CD4-positive, alpha-beta memory T cell (primary cell): ENCODE data around the gene TARS2. TPM values are rescaled to one million over a fixed set of nuclear protein-coding genes. Genes with fewer than 3 reads are reported as not detected.

Experiments
- CTCF ChIA-PET: fragments of 350-600 bp; sonication (Branson Sonifier 250); formaldehyde crosslinking; loops from one replicate; lab custom pipeline; 2021; ENCODE audit warnings: inconsistent platforms; ENCODE audit not compliant: partially characterized antibody; lab: Charles Lee
- POLR2A ChIA-PET: fragments of 350-600 bp; sonication (Branson Sonifier 250); formaldehyde crosslinking; loops from one replicate; lab custom pipeline; 2021; ENCODE audit not compliant: partially characterized antibody; lab: Charles Lee
- DNase-seq, 5 donors: peaks; one replicate each; pipeline versions ENCODE4 v3.0.0 to v3.0.0-alpha.2; 2020 to 2022; ENCODE audit warnings: mixed read lengths in 1 of 5
- H3K27ac ChIP-seq: one replicate; pipeline ENCODE4 v1.7.0; 2013; ENCODE audit warnings: low read depth, low read length
- H3K27me3 ChIP-seq: 2 replicates; pipeline ENCODE4 v1.7.0; 2013; ENCODE audit warnings: mild to moderate bottlenecking, low read length, moderate library complexity; ENCODE audit not compliant: insufficient read depth
- H3K36me3 ChIP-seq: 2 replicates; pipeline ENCODE4 v1.7.0; 2013; ENCODE audit warnings: mild to moderate bottlenecking, low read length, moderate library complexity; ENCODE audit not compliant: insufficient read depth
- H3K4me1 ChIP-seq: 2 replicates; pipeline ENCODE4 v1.7.0; 2013; ENCODE audit warnings: mild to moderate bottlenecking, low read length, moderate library complexity; ENCODE audit not compliant: insufficient read depth
- H3K4me3 ChIP-seq, 2 donors: one replicate each; pipeline ENCODE4 v1.7.0; 2013; ENCODE audit warnings: low read length in 2 of 2, mild to moderate bottlenecking in 1 of 2
- H3K9me3 ChIP-seq, 2 donors: one replicate each; pipeline ENCODE4 v1.7.0; 2013; ENCODE audit warnings: low read length in 2 of 2, control low read depth in 1 of 2; ENCODE audit not compliant: control insufficient read depth in 1 of 2
- H3K27ac Mint-ChIP-seq, 7 donors: one replicate each; pipeline ENCODE4 v1.8.0; 2020 to 2021; ENCODE audit warnings: mixed read lengths in 7 of 7, mild to moderate bottlenecking in 6 of 7, inconsistent platforms in 3 of 7, moderate library complexity in 3 of 7
- H3K27me3 Mint-ChIP-seq, 2 donors: one replicate each; pipeline ENCODE4 v1.8.0; 2020 to 2021; ENCODE audit warnings: mixed read lengths in 2 of 2
- H3K36me3 Mint-ChIP-seq, 2 donors: one replicate each; pipeline ENCODE4 v1.8.0; 2020 to 2021; ENCODE audit warnings: mixed read lengths in 2 of 2, inconsistent platforms in 1 of 2, mild to moderate bottlenecking in 1 of 2
- H3K4me1 Mint-ChIP-seq, 4 donors: one replicate each; pipeline ENCODE4 v1.8.0; 2020 to 2021; ENCODE audit warnings: mixed read lengths in 4 of 4, mild to moderate bottlenecking in 1 of 4
- H3K4me3 Mint-ChIP-seq, 8 donors: one replicate each; pipeline ENCODE4 v1.8.0; 2020 to 2021; ENCODE audit warnings: mixed read lengths in 8 of 8, mild to moderate bottlenecking in 7 of 8, moderate library complexity in 6 of 8, inconsistent platforms in 3 of 8
- H3K9me3 Mint-ChIP-seq, 8 donors: one replicate each; pipeline ENCODE4 v1.8.0; 2020 to 2021; ENCODE audit warnings: mixed read lengths in 8 of 8, mild to moderate bottlenecking in 5 of 8, inconsistent platforms in 3 of 8, moderate library complexity in 1 of 8
- intact Hi-C: fragments of 100-400 bp; cut with micrococcal nuclease; formaldehyde crosslinking; loops from one replicate; pipeline ENCODE4 v1.15.1; 2023
- microRNA-seq: library from miRNA; unstranded; fragments of <30 nt; microRNA quantifications from one replicate; pipeline ENCODE4 v1.2.0, GENCODE V29; 2021; ENCODE audit warnings: borderline replicate concordance, borderline number of aligned reads, borderline microRNAs expressed, mixed read lengths
- polyA plus RNA-seq, 2 donors: library from polyadenylated mRNA; unstranded; fragments of 300-500 nt; fragmentation: Illumina TruSeq; gene quantifications; one replicate each; pipeline ENCODE4 v1.2.3, GENCODE V29; 2021
- total RNA-seq, 2 experiments: library from RNA; stranded (reverse); gene quantifications; one replicate each; pipeline ENCODE4 v1.2.3, GENCODE V29; 2021

The TARS2 gene
- total and polyA plus RNA-seq, 4 experiments from 2014 or later = 23.5 to 35.4 (median 29.3) TPM

GRCh38 chr1:150555198-150555970 is 68.2 kb downstream of the TARS2 start:
- DNase-seq = peak in 1 of 5 donors; percentile 36

GRCh38 chr1:150555971-150556865 is 69.0 kb downstream of the TARS2 start:
- POLR2A ChIA-PET = interaction anchor here (0.6 to 16.5 kb wide), 2 partner anchors 20 to 46 kb away, joined by 3 to 1751 read pairs; partner anchors contain the start of gene MCL1
- Mint-ChIP-seq H3K27ac (peak overlapping the region in 2 of 7 donors; percentile 3 to 52), H3K36me3 (peaks cover 0 to 11% of the 10 kb centered on the region in 2 donors)

More at GRCh38 chr1:150555198-150555970, 68.2 kb downstream of the TARS2 start:
- Mint-ChIP-seq H3K4me1 (peaks cover 13 to 34% (median 18%) of the 10 kb centered on the region in 4 donors), H3K36me3 (peaks cover 0 to 8% of the 10 kb centered on the region in 2 donors), H3K4me3 (no peak overlapping the region), H3K9me3 (no peaks in the 10 kb centered on the region), H3K27me3 (no peaks in the 10 kb centered on the region), H3K27ac (peak overlapping the region in 2 of 7 donors; percentile 14 to 46)
- POLR2A ChIA-PET = interaction anchor here (0.6 to 16.5 kb wide), 3 partner anchors 21 to 46 kb away, joined by 3 to 1751 read pairs (median 9); partner anchors contain the start of gene MCL1
- CTCF ChIA-PET = interaction anchor here (0.9 to 13.6 kb wide), 3 partner anchors 17 to 61 kb away, joined by 3 to 501 read pairs (median 3); no protein-coding TSS in a partner anchor
- Histone ChIP-seq H3K4me3 (no peak overlapping the region), H3K9me3 (no peaks in the 10 kb centered on the region), H3K36me3 (no peaks in the 10 kb centered on the region), H3K4me1 (peaks cover 26% of the 10 kb centered on the region), H3K27me3 (no peaks in the 10 kb centered on the region), H3K27ac (no peak overlapping the region)
- intact Hi-C loops = no loop called here

GRCh38 chr1:150557065-150557600 is 69.9 kb downstream of the TARS2 start:
- no peaks in the 10 kb centered on the region for H3K27me3 ChIP-seq
- CTCF ChIA-PET = interaction anchor here (1.3 to 13.6 kb wide), 2 partner anchors 60 to 72 kb away, joined by 3 to 501 read pairs; partner anchors contain the start of gene ENSA
- H3K4me3 Mint-ChIP-seq = no peak overlapping the region

More at GRCh38 chr1:150555971-150556865, 69.0 kb downstream of the TARS2 start:
- no peak overlapping the region for H3K4me3 Mint-ChIP-seq
- H3K4me1 Mint-ChIP-seq = peaks cover 19 to 37% (median 21%) of the 10 kb centered on the region in 4 donors
- CTCF ChIA-PET = interaction anchor here (0.5 to 13.6 kb wide), 5 partner anchors 16 to 834 kb away, joined by 3 to 501 read pairs (median 3); partner anchors contain the start of gene ENSA
- intact Hi-C loops = no loop called here
- no peaks in the 10 kb centered on the region for H3K9me3 Mint-ChIP-seq
- Histone ChIP-seq H3K36me3 (no peaks in the 10 kb centered on the region), H3K4me1 (peaks cover 26% of the 10 kb centered on the region), H3K27ac (no peak overlapping the region), H3K27me3 (no peaks in the 10 kb centered on the region), H3K9me3 (no peaks in the 10 kb centered on the region), H3K4me3 (no peak overlapping the region)
- DNase-seq = peak in 1 of 5 donors; percentile 29
- no peaks in the 10 kb centered on the region for H3K27me3 Mint-ChIP-seq

More at GRCh38 chr1:150557065-150557600, 69.9 kb downstream of the TARS2 start:
- intact Hi-C loops = no loop called here
- Histone ChIP-seq H3K36me3 (no peaks in the 10 kb centered on the region), H3K4me1 (peaks cover 19% of the 10 kb centered on the region), H3K9me3 (no peaks in the 10 kb centered on the region), H3K27ac (no peak overlapping the region), H3K4me3 (no peak overlapping the region)
- peaks cover 0 to 5% (median 0%) of the 10 kb centered on the region in 8 donors for H3K9me3 Mint-ChIP-seq
- POLR2A ChIA-PET = interaction anchor here (16.5 kb wide), 1 partner anchor 19 kb away, joined by 1751 read pairs; the partner anchor contains the start of gene MCL1
- DNase-seq = peak in 1 of 5 donors; percentile 39
- no peak overlapping the region for H3K27ac Mint-ChIP-seq
- peaks cover 0 to 14% of the 10 kb centered on the region in 2 donors for H3K36me3 Mint-ChIP-seq
- no peaks in the 10 kb centered on the region for H3K27me3 Mint-ChIP-seq
- peaks cover 17 to 37% (median 20%) of the 10 kb centered on the region in 4 donors for H3K4me1 Mint-ChIP-seq

Small RNA genes within 50 kb of the gene (microRNA-seq; reads per million reads assigned to microRNA genes)
- not detected for gene MIR4257
- gene MIR6878 = not detected

Other genes starting within 250 kb of the TARS2 start
- not detected for gene CA14, start 229.6 kb upstream of the TARS2 start, total RNA-seq
- under 1 TPM in 1 of 2 donors, not detected in 1; 0.40 TPM for gene CA14, start 229.6 kb upstream of the TARS2 start, polyA plus RNA-seq
- 100 to 1,000 TPM; 118 to 120 TPM for gene APH1A, start 218.4 kb upstream of the TARS2 start, total RNA-seq
- 10 to 100 TPM; 45.1 to 72.0 TPM for gene APH1A, start 218.4 kb upstream of the TARS2 start, polyA plus RNA-seq
- 1 to 10 TPM; 2.5 to 3.4 TPM for gene C1orf54, start 214.6 kb upstream of the TARS2 start, total RNA-seq
- gene C1orf54, start 214.6 kb upstream of the TARS2 start, polyA plus RNA-seq = 1 to 10 TPM; 5.3 to 7.4 TPM
- gene CIART, start 204.9 kb upstream of the TARS2 start, total RNA-seq = under 1 TPM; 0.67 to 0.94 TPM
- gene CIART, start 204.9 kb upstream of the TARS2 start, polyA plus RNA-seq = 1 to 10 TPM in 1 of 2 donors, under 1 TPM in 1; 0.36 to 2.6 TPM
- gene MRPS21, start 193.6 kb upstream of the TARS2 start, total RNA-seq = 10 to 100 TPM; 62.9 to 68.7 TPM
- gene MRPS21, start 193.6 kb upstream of the TARS2 start, polyA plus RNA-seq = 10 to 100 TPM; 68.2 to 89.4 TPM
- 100 to 1,000 TPM; 131 to 139 TPM for gene PRPF3, start 165.9 kb upstream of the TARS2 start, total RNA-seq
- 10 to 100 TPM in 1 of 2 donors, 1 to 10 TPM in 1; 8.6 to 24.3 TPM for gene PRPF3, start 165.9 kb upstream of the TARS2 start, polyA plus RNA-seq
- 10 to 100 TPM; 60.0 to 61.0 TPM for gene RPRD2, start 123.3 kb upstream of the TARS2 start, total RNA-seq
- gene RPRD2, start 123.3 kb upstream of the TARS2 start, polyA plus RNA-seq = 10 to 100 TPM; 10.1 to 37.1 TPM
- gene ECM1, start 20.7 kb downstream of the TARS2 start, total RNA-seq = 1 to 10 TPM; 1.9 to 2.0 TPM
- not detected for gene ECM1, start 20.7 kb downstream of the TARS2 start, polyA plus RNA-seq
- under 1 TPM in 1 of 2 experiments, not detected in 1; 0.64 TPM for gene FALEC, start 28.3 kb downstream of the TARS2 start, total RNA-seq
- gene FALEC, start 28.3 kb downstream of the TARS2 start, polyA plus RNA-seq = 1 to 10 TPM in 1 of 2 donors, not detected in 1; 1.1 TPM
- gene ADAMTSL4, start 62.0 kb downstream of the TARS2 start, total RNA-seq = under 1 TPM; 0.23 to 0.33 TPM
- gene ADAMTSL4, start 62.0 kb downstream of the TARS2 start, polyA plus RNA-seq = under 1 TPM in 1 of 2 donors, not detected in 1; 0.24 TPM
- 100 to 1,000 TPM; 314 to 331 TPM for gene MCL1, start 92.2 kb downstream of the TARS2 start, total RNA-seq
- 100 to 1,000 TPM; 116 to 207 TPM for gene MCL1, start 92.2 kb downstream of the TARS2 start, polyA plus RNA-seq
- 100 to 1,000 TPM in 1 of 2 experiments, 10 to 100 TPM in 1; 99.7 to 101 TPM for gene ENSA, start 142.2 kb downstream of the TARS2 start, total RNA-seq
- gene ENSA, start 142.2 kb downstream of the TARS2 start, polyA plus RNA-seq = 10 to 100 TPM; 52.4 to 55.2 TPM
- 10 to 100 TPM; 29.7 to 30.4 TPM for gene GOLPH3L, start 209.7 kb downstream of the TARS2 start, total RNA-seq
- gene GOLPH3L, start 209.7 kb downstream of the TARS2 start, polyA plus RNA-seq = 10 to 100 TPM; 16.7 to 25.7 TPM
- gene HORMAD1, start 233.5 kb downstream of the TARS2 start, total RNA-seq = under 1 TPM in 1 of 2 experiments, not detected in 1; 0.64 TPM
- not detected for gene HORMAD1, start 233.5 kb downstream of the TARS2 start, polyA plus RNA-seq